Measurements from ENCODE around the gene KIAA0319L.

GRCh38 chr1:35594005-35594760, 37.0 kb upstream of the KIAA0319L start:
- no peak for TF ChIP-seq EZH2 (IDR thresholded peaks at IDR 0.05)
- TF ChIP-seq POLR2AphosphoS5 (IDR thresholded peaks at IDR 0.05; ENCODE audit: borderline replicate concordance, low read depth, low read length): no peak
- no peak for TF ChIP-seq FOXP2 (optimal IDR thresholded peaks at IDR 0.05; ENCODE audit: control extremely low read depth, extremely low read length, insufficient read depth)
